Measurements from ENCODE around the gene JCHAIN. TPM values are rescaled to one million over a fixed set of nuclear protein-coding genes. Genes with fewer than 3 reads are reported as not detected.

The JCHAIN gene
- total and polyA plus RNA-seq, 2 of the 8 experiments (the other 6 are each of a cell fraction or from before 2014, with no cell fraction given), result not detected

DNA sequence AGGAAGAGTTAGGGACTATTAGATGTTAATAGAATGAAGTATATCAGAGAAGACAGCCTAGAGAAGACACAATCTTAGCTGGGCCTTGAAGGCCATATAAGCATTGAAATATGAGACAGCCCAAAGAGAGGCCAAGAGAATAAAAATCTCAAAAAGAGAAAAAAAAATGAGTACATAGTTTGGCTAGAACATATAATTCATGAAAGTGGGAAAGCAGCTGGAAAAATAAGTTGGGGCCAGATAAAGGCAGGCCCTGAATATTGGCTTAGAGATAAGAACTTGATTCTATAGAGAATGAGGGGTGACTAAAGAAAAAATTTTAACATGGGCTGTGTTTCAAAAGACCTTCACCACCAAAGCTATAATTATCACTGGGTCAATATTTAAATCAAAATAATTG, 14.6 kb upstream of the JCHAIN start:
- Histone ChIP-seq H3K9ac (replicated peaks in 1 of 4; ENCODE audit: extremely low read depth in 1 of 4, low read depth in 3 of 4, low read length in 3 of 4) (no peak overlapping the region), H2AK5ac (ENCODE audit: low read depth, low read length) (no peak overlapping the region), H3K23ac (ENCODE audit: insufficient read length) (no peak overlapping the region), H2BK15ac (ENCODE audit: low read length) (no peak overlapping the region), H3K4me1 (replicated peaks in 1 of 4; ENCODE audit: control insufficient read depth in 3 of 4, insufficient read depth in 4 of 4, low read length in 3 of 4) (no peaks in the 10 kb centered on the region), H4K8ac (ENCODE audit: extremely low read depth, insufficient read depth, low read length) (no peak overlapping the region), H3K23me2 (ENCODE audit: low read depth, low read length) (no peaks in the 10 kb centered on the region), H2AFZ (ENCODE audit: low read length) (no peak overlapping the region), H4K5ac (ENCODE audit: insufficient read length, low read depth, low read length) (no peak overlapping the region), H3K9me3 (ENCODE audit: insufficient read depth in 2 of 2, low read depth in 1 of 2, low read length in 1 of 2) (no peaks in the 10 kb centered on the region), H3K79me2 (ENCODE audit: control insufficient read depth in 1 of 2, insufficient read depth in 2 of 2, low read length in 2 of 2) (no peaks in the 10 kb centered on the region), H3K4me2 (ENCODE audit: insufficient read depth in 1 of 2, low read depth in 2 of 2, low read length in 2 of 2) (no peak overlapping the region), H3K4ac (replicated peaks; ENCODE audit: insufficient read length, low read depth, low read length) (no peak overlapping the region), H3K14ac (ENCODE audit: insufficient read length) (no peak overlapping the region), H3K56ac (replicated peaks; ENCODE audit: insufficient read length, low read depth, low read length) (no peak overlapping the region), H3K36me3 (ENCODE audit: control insufficient read depth in 2 of 4, insufficient read depth in 4 of 4, low read length in 3 of 4) (no peaks in the 10 kb centered on the region), H2BK120ac (replicated peaks; ENCODE audit: low read depth, low read length) (no peak overlapping the region), H3K18ac (ENCODE audit: extremely low read depth, low read length) (no peak overlapping the region), H2BK12ac (ENCODE audit: low read depth, low read length) (no peak overlapping the region), H3K27ac (ENCODE audit: low read depth, low read length) (no peak overlapping the region), H4K20me1 (replicated peaks in 1 of 2; ENCODE audit: control insufficient read depth in 1 of 2, insufficient read depth in 2 of 2, low read length in 2 of 2) (no peaks in the 10 kb centered on the region), H3K4me3 (ENCODE audit: extremely low read depth in 1 of 4, insufficient read depth in 2 of 4, low read depth in 3 of 4, low read length in 4 of 4) (no peak overlapping the region), H2BK20ac (ENCODE audit: low read length) (no peak overlapping the region), H4K91ac (replicated peaks; ENCODE audit: insufficient read length, low read length) (no peak overlapping the region), H3K27me3 (replicated peaks in 1 of 4; ENCODE audit: control insufficient read depth in 3 of 4, extremely low read depth in 1 of 4, insufficient read depth in 3 of 4, low read length in 3 of 4) (no peaks in the 10 kb centered on the region), H3K79me1 (ENCODE audit: low read depth, low read length) (no peaks in the 10 kb centered on the region), H2BK5ac (ENCODE audit: low read depth, low read length) (no peak overlapping the region)
- POLR2A ChIA-PET (ENCODE audit: partially characterized antibody), result no interaction called here
- DNase-seq (ENCODE audit: low read depth in 1 of 2, low spot score in 2 of 2) (no peak), FAIRE-seq (no peak)
- CTCF ChIA-PET (ENCODE audit: partially characterized antibody), result interaction anchor here (0.9 to 1.9 kb wide), 2 partner anchors 8 to 17 kb away, joined by 3 to 5 read pairs; partner anchors contain the start of gene UTP3
- no peak for TF ChIP-seq JUND (IDR thresholded peaks at IDR 0.05; ENCODE audit: low read length)

All from H1 (cell line).